ENCODE results near the gene TMEM72. TPM values are rescaled to one million over a fixed set of nuclear protein-coding genes. Genes with fewer than 3 reads are reported as not detected.

Gene TMEM72
- total and polyA plus RNA-seq, 3 donors from 2014 or later = 1.5 to 8.7 (median 3.0) TPM

GRCh38 chr10:44920252-44920651, 9.1 kb downstream of the TMEM72 start:
- Histone ChIP-seq H3K36me3 (ENCODE audit: low read depth, missing control alignments) (no peaks in the 10 kb centered on the region), H3K4me3 (no peak overlapping the region), H3K27ac (no peak overlapping the region), H3K27me3 (no peaks in the 10 kb centered on the region), H3K9me3 (no peaks in the 10 kb centered on the region), H3K4me1 (no peaks in the 10 kb centered on the region)
- intact Hi-C loops (cut with DNase I; ENCODE audit: low total_unique reads) = no loop called here
- DNase-seq = no peak
- TF ChIP-seq CTCF (IDR thresholded peaks at IDR 0.05) = no peak
- TF ChIP-seq POLR2A (IDR thresholded peaks at IDR 0.05) = no peak
- 94 to 96% methylated on average over 3 of the region's 3 CpGs for WGBS, 2 donors

GRCh38 chr10:44921061-44921460, 9.9 kb downstream of the TMEM72 start:
- no peak for DNase-seq
- 92 to 94% methylated on average over 5 of the region's 5 CpGs for WGBS, 2 donors
- H3K9me3 ChIP-seq = no peaks in the 10 kb centered on the region
- H3K27me3 ChIP-seq = no peaks in the 10 kb centered on the region
- intact Hi-C loops (cut with DNase I; ENCODE audit: low total_unique reads) = no loop called here
- TF ChIP-seq CTCF (IDR thresholded peaks at IDR 0.05) = no peak
- no peak for TF ChIP-seq POLR2A (IDR thresholded peaks at IDR 0.05)
- H3K27ac ChIP-seq = no peak overlapping the region
- no peak overlapping the region for H3K4me3 ChIP-seq
- H3K36me3 ChIP-seq (ENCODE audit: low read depth, missing control alignments) = no peaks in the 10 kb centered on the region
- H3K4me1 ChIP-seq = no peaks in the 10 kb centered on the region

- H3K4me3 ChIP-seq = no peak overlapping the region
- H3K27me3 ChIP-seq = no peaks in the 10 kb centered on the region
- no peak for DNase-seq
- H3K36me3 ChIP-seq (ENCODE audit: low read depth, missing control alignments) = no peaks in the 10 kb centered on the region
- no peaks in the 10 kb centered on the region for H3K9me3 ChIP-seq
- no peaks in the 10 kb centered on the region for H3K4me1 ChIP-seq
- 90 to 99% methylated on average over 2 to 3 of the region's 3 CpGs for WGBS, 2 donors
- no peak overlapping the region for H3K27ac ChIP-seq
- TF ChIP-seq POLR2A (IDR thresholded peaks at IDR 0.05) = no peak
- TF ChIP-seq CTCF (IDR thresholded peaks at IDR 0.05) = no peak
- intact Hi-C loops (cut with DNase I; ENCODE audit: low total_unique reads) = no loop called here
Observed at GRCh38 chr10:44921506-44921905, 10.4 kb downstream of the TMEM72 start.

GRCh38 chr10:44922021-44922420, 10.9 kb downstream of the TMEM72 start:
- no peaks in the 10 kb centered on the region for H3K27me3 ChIP-seq
- 90 to 98% methylated on average over 5 of the region's 5 CpGs for WGBS, 2 donors
- H3K36me3 ChIP-seq (ENCODE audit: low read depth, missing control alignments) = no peaks in the 10 kb centered on the region
- intact Hi-C loops (cut with DNase I; ENCODE audit: low total_unique reads) = no loop called here
- no peak for DNase-seq
- TF ChIP-seq CTCF (IDR thresholded peaks at IDR 0.05) (no peak), POLR2A (IDR thresholded peaks at IDR 0.05) (no peak)
- no peaks in the 10 kb centered on the region for H3K9me3 ChIP-seq
- H3K4me3 ChIP-seq = no peak overlapping the region
- no peaks in the 10 kb centered on the region for H3K4me1 ChIP-seq
- H3K27ac ChIP-seq = no peak overlapping the region

GRCh38 chr10:44922796-44923545, 11.8 kb downstream of the TMEM72 start:
- WGBS, 2 donors = 92% methylated on average over 7 of the region's 7 CpGs
- H3K27ac ChIP-seq = no peak overlapping the region
- H3K36me3 ChIP-seq (ENCODE audit: low read depth, missing control alignments) = no peaks in the 10 kb centered on the region
- no peak overlapping the region for H3K4me3 ChIP-seq
- no peak for DNase-seq
- intact Hi-C loops (cut with DNase I; ENCODE audit: low total_unique reads) = no loop called here
- H3K27me3 ChIP-seq = no peaks in the 10 kb centered on the region
- TF ChIP-seq POLR2A (IDR thresholded peaks at IDR 0.05) = no peak
- TF ChIP-seq CTCF (IDR thresholded peaks at IDR 0.05) = no peak
- H3K9me3 ChIP-seq = no peaks in the 10 kb centered on the region
- no peaks in the 10 kb centered on the region for H3K4me1 ChIP-seq

Data from testis (tissue), 3 donors.